CD4-positive, alpha-beta T cell (primary cell): ENCODE measurements around the gene EIF5AL1. TPM values are rescaled to one million over a fixed set of nuclear protein-coding genes. Genes with fewer than 3 reads are reported as not detected.

Experiments
- ATAC-seq: fragments of 200-7000 bp; cut with Tn5 transposase; one replicate; pipeline ENCODE4 v1.10.0; 2022; ENCODE audit warnings: mild to moderate bottlenecking; ENCODE audit not compliant: poor library complexity
- CTCF ChIA-PET: fragments of 350-600 bp; sonication (Branson Sonifier 250); formaldehyde crosslinking; loops from one replicate; lab custom pipeline; 2021; ENCODE audit warnings: antibody characterized with exemption, inconsistent platforms; lab: Charles Lee
- POLR2A ChIA-PET: fragments of 350-600 bp; sonication (Branson Sonifier 250); formaldehyde crosslinking; loops from one replicate; lab custom pipeline; 2021; ENCODE audit warnings: antibody characterized with exemption, inconsistent platforms; lab: Charles Lee
- DNase-seq, 14 experiments: peaks; one replicate each; pipeline ENCODE4 v3.0.0-alpha.2; 2013 to 2020; ENCODE audit warnings: mixed read lengths in 2 of 14
- H3K27ac ChIP-seq, 2 donors: one replicate each; pipeline versions ENCODE4 v1.5.1 to v1.7.0; 2013; ENCODE audit warnings: low read length in 2 of 2, low read depth in 1 of 2, mild to moderate bottlenecking in 1 of 2
- H3K27me3 ChIP-seq, 2 experiments: 1 replicate in 1 of 2; 2 replicates in 1 of 2; pipeline versions ENCODE4 v1.6.1 to v1.7.0; 2013; ENCODE audit warnings: low read length in 2 of 2, control low read depth in 1 of 2, mild to moderate bottlenecking in 1 of 2, moderate library complexity in 1 of 2; ENCODE audit not compliant: insufficient read depth in 2 of 2, control insufficient read depth in 1 of 2
- H3K36me3 ChIP-seq: one replicate; pipeline ENCODE4 v1.6.1; 2013; ENCODE audit warnings: low read length, control low read depth; ENCODE audit not compliant: insufficient read depth
- H3K4me1 ChIP-seq: one replicate; pipeline ENCODE4 v1.6.1; 2013; ENCODE audit warnings: low read length, control low read depth; ENCODE audit not compliant: insufficient read depth
- H3K4me3 ChIP-seq: one replicate; pipeline ENCODE4 v1.5.1; 2013; ENCODE audit warnings: mild to moderate bottlenecking, low read length, moderate library complexity
- H3K9me3 ChIP-seq, 2 experiments: 1 replicate in 1 of 2; 2 replicates in 1 of 2; pipeline versions ENCODE4 v1.6.1 to v1.7.0; 2013; ENCODE audit warnings: low read length in 2 of 2, mild to moderate bottlenecking in 2 of 2, control low read depth in 1 of 2, moderate library complexity in 1 of 2; ENCODE audit not compliant: control insufficient read depth in 1 of 2, insufficient read depth in 1 of 2
- H3K27ac Mint-ChIP-seq: one replicate; pipeline ENCODE4 v1.8.0; 2020; ENCODE audit warnings: mixed read lengths
- H3K27me3 Mint-ChIP-seq: one replicate; pipeline ENCODE4 v1.8.0; 2021; ENCODE audit warnings: mixed read lengths
- H3K36me3 Mint-ChIP-seq: one replicate; pipeline ENCODE4 v1.8.0; 2021; ENCODE audit warnings: low read depth, mixed read lengths
- H3K4me1 Mint-ChIP-seq: one replicate; pipeline ENCODE4 v1.8.0; 2021; ENCODE audit warnings: low read depth, mixed read lengths
- H3K4me3 Mint-ChIP-seq: one replicate; pipeline ENCODE4 v1.8.0; 2020; ENCODE audit warnings: mild to moderate bottlenecking, mixed read lengths
- H3K9me3 Mint-ChIP-seq: one replicate; pipeline ENCODE4 v1.8.0; 2020; ENCODE audit warnings: mixed read lengths
- CTCF ChIP-seq: fragments of 200-600 bp; IDR thresholded peaks from one replicate; pipeline ENCODE4 v1.8.0; 2022; ENCODE audit warnings: antibody characterized with exemption, mild to moderate bottlenecking
- intact Hi-C, 2 experiments: fragments of 100-400 bp; cut with DNase I in 1 of 2; cut with micrococcal nuclease in 1 of 2; formaldehyde crosslinking; loops; one replicate each; pipeline versions ENCODE4 v1.15.1 to v1.9.0; 2023 to 2025; cut with DNase I, micrococcal nuclease
- total RNA-seq, 174 experiments: library from RNA in 2 of 174; stranded (reverse) in 2 of 174; gene quantifications; one replicate each; pipeline ENCODE4 v1.2.3 and lab custom pipeline; 2021 to 2026

The EIF5AL1 gene
- total RNA-seq, 2 experiments from 2014 or later, result 0.11 to 0.14 TPM

DNA sequence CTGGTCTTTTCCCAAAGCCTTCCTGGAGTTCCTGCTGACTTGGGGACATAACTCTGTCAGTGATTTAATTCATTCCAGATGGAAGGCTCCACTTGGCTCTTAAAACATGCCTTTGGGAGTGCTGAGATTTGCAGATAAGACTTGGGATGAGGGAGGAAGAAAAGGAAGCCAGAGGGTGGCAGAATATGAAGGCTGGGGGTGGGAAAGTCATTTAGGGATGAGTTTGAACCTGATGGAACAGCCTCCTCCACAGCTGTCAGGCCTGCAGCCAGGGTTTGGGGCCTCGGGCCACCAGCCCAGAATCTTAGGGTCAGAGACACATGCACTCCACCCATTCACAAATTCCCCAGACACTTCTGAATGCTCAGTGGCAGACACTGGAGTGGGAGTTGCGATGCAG lies 28.4 kb upstream of the EIF5AL1 start:
- no peak for TF ChIP-seq CTCF
- Histone ChIP-seq H3K4me1 (no peaks in the 10 kb centered on the region), H3K9me3 (no peaks in the 10 kb centered on the region), H3K4me3 (no peak overlapping the region), H3K27ac (no peak overlapping the region), H3K27me3 (peaks cover 0 to under 1% of the 10 kb centered on the region in 2 experiments), H3K36me3 (no peaks in the 10 kb centered on the region)
- no peak overlapping the region for H3K4me3 Mint-ChIP-seq
- ChIA-PET POLR2A (no interaction called here), CTCF (no interaction called here)
- H3K27ac Mint-ChIP-seq, result no peak overlapping the region
- no peaks in the 10 kb centered on the region for H3K9me3 Mint-ChIP-seq
- DNase-seq (no peak), ATAC-seq (no peak)
- H3K27me3 Mint-ChIP-seq, result no peaks in the 10 kb centered on the region
- no peaks in the 10 kb centered on the region for H3K4me1 Mint-ChIP-seq
- intact Hi-C loops, result no loop called here
- H3K36me3 Mint-ChIP-seq, result no peaks in the 10 kb centered on the region

- H3K4me1 Mint-ChIP-seq, result no peaks in the 10 kb centered on the region
- no peak for DNase-seq
- H3K27ac Mint-ChIP-seq, result no peak overlapping the region
- H3K4me3 ChIP-seq, result no peak overlapping the region
- H3K4me3 Mint-ChIP-seq, result no peak overlapping the region
- no peak overlapping the region for H3K27ac ChIP-seq
- CTCF ChIA-PET, result interaction anchor here (0.5 kb wide), 1 partner anchor 17 kb away, joined by 3 read pairs; no protein-coding TSS in a partner anchor
- H3K27me3 ChIP-seq, result no peaks in the 10 kb centered on the region
- H3K9me3 ChIP-seq, result no peaks in the 10 kb centered on the region
- ATAC-seq, result no peak
- no peaks in the 10 kb centered on the region for H3K27me3 Mint-ChIP-seq
- H3K4me1 ChIP-seq, result no peaks in the 10 kb centered on the region
- intact Hi-C loops, result no loop called here
- no peak for TF ChIP-seq CTCF
- H3K36me3 Mint-ChIP-seq, result no peaks in the 10 kb centered on the region
- H3K36me3 ChIP-seq, result no peaks in the 10 kb centered on the region
- POLR2A ChIA-PET, result no interaction called here
- no peaks in the 10 kb centered on the region for H3K9me3 Mint-ChIP-seq
Observed at GRCh38 chr10:79484476-79484875, 27.9 kb upstream of the EIF5AL1 start.

GRCh38 chr10:79487296-79488194 lies 24.8 kb upstream of the EIF5AL1 start:
- no peak overlapping the region for H3K27ac ChIP-seq
- Mint-ChIP-seq H3K27ac (no peak overlapping the region), H3K4me3 (no peak overlapping the region), H3K27me3 (no peaks in the 10 kb centered on the region), H3K36me3 (no peaks in the 10 kb centered on the region), H3K4me1 (no peaks in the 10 kb centered on the region), H3K9me3 (no peaks in the 10 kb centered on the region)
- H3K4me3 ChIP-seq, result no peak overlapping the region
- peak; percentile 48 for TF ChIP-seq CTCF
- intact Hi-C loops, result loop anchor here (1.0 to 2.0 kb wide), 2 partner anchors 113 kb away; no protein-coding TSS in a partner anchor
- H3K36me3 ChIP-seq, result no peaks in the 10 kb centered on the region
- H3K9me3 ChIP-seq, result no peaks in the 10 kb centered on the region
- ChIA-PET POLR2A (no interaction called here), CTCF (interaction anchor here (0.6 to 1.1 kb wide), 2 partner anchors 20 to 113 kb away, joined by 4 to 6 read pairs; no protein-coding TSS in a partner anchor)
- peak in 7 of 14 experiments; percentile 8 to 57 (median 25) for DNase-seq
- no peaks in the 10 kb centered on the region for H3K27me3 ChIP-seq
- no peaks in the 10 kb centered on the region for H3K4me1 ChIP-seq
- no peak for ATAC-seq
